GM13976 (cell line): Measurements from ENCODE around the gene ARHGAP15.
A peak's percentile ranks its signal among the peaks of the same experiment; 100 is the strongest.

Experiments
- DNase-seq: peaks from one replicate; pipeline ENCODE4 v3.0.0; 2012; ENCODE audit warnings: low spot score
- in situ Hi-C: fragments of 300-500 bp; cut with MboI; formaldehyde crosslinking; loops from one replicate; pipeline ENCODE4 v1.12.0; 2022; ENCODE audit warnings: low sequenced_read_pairs, mixed read lengths, inconsistent platforms; ENCODE audit not compliant: unreplicated experiment
- TF ChIP-seq, protein P1 (sequence below): IDR thresholded peaks from 2 replicates; pipeline ENCODE4 v1.5.1; 2012; ENCODE audit warnings: borderline replicate concordance, mild to moderate bottlenecking; ENCODE audit not compliant: insufficient read depth; ENCODE audit errors: extremely low read depth, missing control alignments, control extremely low read depth

The ARHGAP15 gene

DNA sequence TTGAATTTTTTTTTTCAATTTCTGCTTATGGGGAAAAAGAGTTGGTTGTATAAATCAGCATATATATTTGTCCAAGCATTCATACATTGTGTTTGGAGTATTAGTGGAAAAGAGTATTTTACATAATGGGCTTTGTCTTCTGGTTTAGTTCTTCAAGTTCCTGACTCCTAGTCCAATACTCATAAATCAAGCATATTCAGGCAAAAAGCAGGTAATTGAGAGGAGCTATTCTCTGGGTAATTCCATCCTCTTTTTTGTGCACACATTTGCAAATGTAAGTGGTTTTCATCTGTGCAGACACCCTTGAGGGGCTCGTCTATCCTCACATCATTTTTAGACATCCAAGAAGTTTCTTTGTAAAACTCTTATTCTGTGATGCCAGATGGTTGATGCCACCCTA is 337.2 kb downstream of the ARHGAP15 start:
- in situ Hi-C loops: no loop called here
- TF ChIP-seq, protein P1, sequence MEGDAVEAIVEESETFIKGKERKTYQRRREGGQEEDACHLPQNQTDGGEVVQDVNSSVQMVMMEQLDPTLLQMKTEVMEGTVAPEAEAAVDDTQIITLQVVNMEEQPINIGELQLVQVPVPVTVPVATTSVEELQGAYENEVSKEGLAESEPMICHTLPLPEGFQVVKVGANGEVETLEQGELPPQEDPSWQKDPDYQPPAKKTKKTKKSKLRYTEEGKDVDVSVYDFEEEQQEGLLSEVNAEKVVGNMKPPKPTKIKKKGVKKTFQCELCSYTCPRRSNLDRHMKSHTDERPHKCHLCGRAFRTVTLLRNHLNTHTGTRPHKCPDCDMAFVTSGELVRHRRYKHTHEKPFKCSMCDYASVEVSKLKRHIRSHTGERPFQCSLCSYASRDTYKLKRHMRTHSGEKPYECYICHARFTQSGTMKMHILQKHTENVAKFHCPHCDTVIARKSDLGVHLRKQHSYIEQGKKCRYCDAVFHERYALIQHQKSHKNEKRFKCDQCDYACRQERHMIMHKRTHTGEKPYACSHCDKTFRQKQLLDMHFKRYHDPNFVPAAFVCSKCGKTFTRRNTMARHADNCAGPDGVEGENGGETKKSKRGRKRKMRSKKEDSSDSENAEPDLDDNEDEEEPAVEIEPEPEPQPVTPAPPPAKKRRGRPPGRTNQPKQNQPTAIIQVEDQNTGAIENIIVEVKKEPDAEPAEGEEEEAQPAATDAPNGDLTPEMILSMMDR: no peak
- DNase-seq: no peak

GRCh38 chr2:143467011-143467410 is 337.8 kb downstream of the ARHGAP15 start:
- TF ChIP-seq, protein P1: no peak
- no peak for DNase-seq
- in situ Hi-C loops: no loop called here

DNA sequence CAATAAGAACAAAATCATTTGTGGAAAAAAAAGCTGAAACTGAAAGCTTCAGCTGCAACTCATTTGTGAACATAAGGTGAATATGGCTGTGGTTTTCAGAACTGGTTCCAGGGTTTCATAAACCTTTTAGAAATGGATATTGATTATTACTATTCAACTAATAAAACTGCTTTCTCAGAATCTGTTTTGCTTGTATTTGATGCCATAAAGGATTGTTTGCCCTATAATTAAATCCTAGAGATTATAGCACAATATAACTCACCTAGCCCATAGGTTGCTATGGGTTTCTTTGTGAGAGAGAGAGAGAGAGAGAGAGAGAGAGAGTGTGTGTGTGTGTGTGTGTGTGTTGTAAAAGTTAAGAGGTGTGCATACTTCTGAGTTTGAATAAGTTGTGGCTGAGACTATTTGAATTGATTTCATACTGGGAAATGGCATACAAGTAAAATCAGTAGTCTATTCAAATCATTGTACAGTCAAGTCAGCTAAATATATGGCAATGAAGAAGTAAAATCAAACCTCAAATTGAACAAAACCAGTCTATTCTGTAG is 339.2 kb downstream of the ARHGAP15 start:
- in situ Hi-C loops: no loop called here
- TF ChIP-seq, protein P1: no peak
- peak; percentile 15 for DNase-seq

GRCh38 chr2:143469323-143469722 is 340.1 kb downstream of the ARHGAP15 start:
- DNase-seq: no peak
- in situ Hi-C loops: no loop called here
- TF ChIP-seq, protein P1: no peak

GRCh38 chr2:143471550-143471949 is 342.3 kb downstream of the ARHGAP15 start:
- no peak for DNase-seq
- TF ChIP-seq, protein P1: no peak
- in situ Hi-C loops: no loop called here

GRCh38 chr2:143473216-143473615 is 344.0 kb downstream of the ARHGAP15 start:
- TF ChIP-seq, protein P1: no peak
- in situ Hi-C loops: no loop called here
- no peak for DNase-seq
